Medulla oblongata (tissue), 1 donor: Measurements from ENCODE around the gene URB1.

Experiments
- DNase-seq: peaks from one replicate; pipeline ENCODE4 v3.0.0-alpha.2; 2015; ENCODE audit errors: extremely low spot score

URB1 gene

GRCh38 chr21:32347351-32347750 is 45.5 kb downstream of the URB1 start:
- DNase-seq: no peak

DNA sequence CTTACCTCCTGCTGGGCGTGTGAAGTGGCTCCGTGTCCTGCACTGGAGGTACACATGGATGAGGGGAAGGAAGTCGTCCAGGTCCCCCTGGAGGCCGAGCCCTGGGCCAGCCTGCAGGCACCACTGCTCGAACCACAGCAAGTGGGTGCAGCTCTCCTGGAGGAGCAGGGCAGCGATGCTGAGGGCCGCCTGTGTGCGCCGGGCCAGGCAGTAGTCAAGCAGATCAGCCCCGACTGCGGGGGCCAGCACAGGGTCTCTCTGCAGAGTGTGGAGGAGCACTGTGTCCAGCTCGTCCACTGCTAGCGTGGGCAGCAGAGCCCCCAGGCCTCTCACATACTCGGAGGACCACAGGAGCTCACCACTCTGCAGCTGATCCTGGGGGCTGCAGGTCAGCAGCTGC is 45.9 kb downstream of the URB1 start:
- DNase-seq: no peak

GRCh38 chr21:32340863-32341848 is 51.7 kb downstream of the URB1 start:
- DNase-seq: peak; percentile 51

GRCh38 chr21:32338209-32338921 is 54.4 kb downstream of the URB1 start:
- DNase-seq: no peak

DNA sequence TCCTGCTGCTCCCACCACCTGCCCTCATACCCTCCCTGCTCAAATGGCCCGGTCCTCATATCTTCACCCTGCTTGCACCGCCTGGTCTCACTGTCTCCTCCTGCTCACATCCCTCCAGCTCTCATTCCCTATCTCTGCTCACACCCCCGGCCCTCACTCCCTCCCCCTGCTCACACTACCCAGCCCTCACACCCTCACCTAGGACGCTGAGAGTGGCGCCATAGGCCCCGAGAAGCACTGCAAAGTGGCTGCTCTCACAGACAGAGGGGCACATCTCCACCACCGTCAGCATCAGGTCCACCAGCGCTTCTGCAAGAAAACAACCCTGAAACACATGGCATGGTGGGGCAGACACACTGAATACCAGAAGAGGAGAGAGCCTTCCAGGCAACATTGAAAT is 55.6 kb downstream of the URB1 start:
- DNase-seq: no peak

DNA sequence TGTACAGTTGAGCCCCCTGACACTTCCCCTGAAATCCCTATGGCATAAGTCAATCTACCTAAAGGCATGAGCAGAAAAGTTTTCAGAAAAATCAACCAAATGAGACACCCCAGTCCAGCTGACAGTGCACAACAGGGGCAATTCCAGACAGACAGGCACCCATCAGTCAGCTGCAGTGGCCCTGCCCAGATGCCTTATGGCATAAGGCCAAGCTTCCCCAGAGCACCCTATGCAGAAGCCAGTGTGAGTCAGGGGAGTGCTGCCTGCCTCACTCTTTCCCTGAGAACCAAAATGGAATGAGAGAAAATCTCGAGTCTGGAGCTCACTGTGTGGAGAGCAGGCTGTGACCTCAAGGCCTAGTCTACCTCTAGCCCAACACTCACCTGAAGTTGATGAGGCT is 56.1 kb downstream of the URB1 start:
- DNase-seq: peak; percentile 65

DNA sequence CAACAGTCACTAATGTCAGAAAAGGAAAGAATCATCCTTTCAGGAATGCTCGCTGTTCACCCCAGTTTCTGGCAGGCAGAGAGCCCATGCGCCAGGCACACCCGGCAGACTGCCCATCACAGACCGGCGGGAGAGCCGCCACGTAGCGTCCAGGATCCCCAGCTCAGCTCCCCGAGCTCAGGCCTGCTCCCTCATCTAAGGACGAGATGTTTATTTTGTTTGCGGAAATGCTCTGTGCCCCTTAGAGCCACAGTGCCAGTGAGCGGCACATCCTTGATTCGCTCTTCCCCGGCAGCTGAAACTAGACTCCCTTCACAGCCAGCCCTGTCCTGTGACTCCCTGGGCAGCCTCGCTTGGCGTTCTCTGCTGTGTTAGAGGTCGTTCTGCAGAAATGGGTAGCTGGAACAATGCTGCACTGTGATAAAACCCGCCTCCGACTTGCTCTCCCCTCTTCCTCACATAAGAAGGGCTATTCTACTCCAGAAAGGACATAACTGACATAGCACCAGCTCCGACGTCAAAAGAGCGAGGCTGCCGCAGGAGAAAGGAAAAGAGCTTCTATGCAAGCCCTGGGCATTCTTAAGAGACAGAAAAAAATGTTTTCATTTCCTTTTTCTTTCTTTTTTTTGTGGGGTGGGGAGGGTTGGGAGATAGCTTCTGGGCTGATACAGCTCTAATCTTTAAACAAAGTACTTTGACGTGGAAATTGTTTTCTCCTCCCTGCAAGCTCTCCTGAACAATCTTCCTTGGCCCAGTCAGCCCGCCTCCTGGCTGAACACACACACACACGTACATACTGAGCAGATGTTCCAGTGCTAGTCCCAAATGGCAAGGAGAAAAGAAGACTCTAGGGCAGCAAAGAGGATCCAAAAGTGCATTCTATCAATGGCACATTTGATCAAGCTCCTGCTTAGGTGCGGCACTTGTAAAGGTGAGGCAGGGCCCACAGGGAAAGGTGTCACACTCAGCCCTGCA is 56.9 kb downstream of the URB1 start:
- peak; percentile 96 for DNase-seq

DNA sequence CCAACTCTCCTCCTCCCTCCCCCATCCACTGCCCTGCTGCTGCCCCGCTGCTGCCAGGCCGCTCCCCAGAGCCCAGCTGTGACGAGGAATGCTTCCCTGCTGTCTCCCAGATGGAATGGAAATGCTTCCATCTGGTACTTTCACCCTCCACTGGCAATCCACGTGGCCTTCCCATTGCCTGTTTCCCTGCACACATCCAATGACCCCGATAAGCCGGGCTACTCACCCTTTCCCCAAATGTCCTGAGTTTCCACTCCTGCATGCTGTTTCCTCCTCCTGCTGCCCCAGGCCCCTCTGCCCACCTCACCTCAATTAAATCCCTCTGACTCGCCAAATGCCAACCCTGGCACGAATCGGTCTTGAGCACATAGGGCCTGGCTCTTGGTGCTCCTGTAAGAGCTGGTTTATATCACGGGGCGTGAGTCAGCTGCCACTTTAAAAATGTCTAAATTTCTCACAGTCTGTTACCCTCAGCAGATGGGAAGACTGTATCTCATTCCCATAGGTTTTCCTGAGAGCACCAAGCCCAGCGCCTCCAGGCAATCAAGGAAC is 57.8 kb downstream of the URB1 start:
- peak; percentile 74 for DNase-seq

- DNase-seq: no peak
Observed at GRCh38 chr21:32333953-32334673, 58.7 kb downstream of the URB1 start.

GRCh38 chr21:32332463-32332951 is 60.3 kb downstream of the URB1 start:
- DNase-seq: no peak

- DNase-seq: peak; percentile 85
Observed at GRCh38 chr21:32331444-32332305, 61.1 kb downstream of the URB1 start.

GRCh38 chr21:32330784-32331311 is 62.0 kb downstream of the URB1 start:
- DNase-seq: peak; percentile 75

DNA sequence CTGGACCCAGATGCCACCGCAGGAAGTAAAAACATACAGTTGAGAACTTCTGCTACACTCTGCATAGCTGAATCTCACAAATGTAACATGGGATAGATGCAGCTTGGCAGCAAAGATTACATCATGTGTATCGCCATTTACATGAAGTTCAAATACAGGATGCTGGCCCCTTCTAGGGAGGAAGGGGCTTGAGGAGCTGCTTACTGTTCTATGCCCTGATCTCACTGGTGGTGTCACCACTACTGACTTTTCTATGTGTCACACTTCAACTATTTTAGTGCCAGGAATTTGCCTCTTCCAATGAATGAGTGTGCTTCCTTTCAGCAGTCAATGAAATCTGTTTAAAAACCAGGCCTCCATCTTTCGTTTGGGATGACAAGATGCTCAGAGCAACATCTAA is 63.0 kb downstream of the URB1 start:
- peak; percentile 40 for DNase-seq

DNA sequence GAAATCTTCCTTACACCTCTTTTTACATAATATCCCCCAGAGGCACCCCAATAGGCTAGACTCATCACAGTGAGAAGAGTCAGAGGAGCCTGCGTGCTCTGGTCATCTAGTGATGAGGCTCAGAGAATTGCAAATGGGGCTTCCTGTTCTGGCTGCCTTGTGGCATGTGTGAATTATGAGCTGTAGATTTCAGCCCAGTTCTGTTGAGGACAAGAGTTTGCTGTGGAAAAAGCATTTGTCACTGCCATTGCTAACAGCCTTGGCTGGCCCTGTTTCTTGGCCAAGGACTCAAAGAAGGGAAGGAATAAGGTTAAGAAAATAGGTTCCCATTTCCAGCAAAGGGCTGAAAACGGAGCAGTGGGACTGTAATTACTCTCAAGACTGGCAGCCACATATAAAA is 63.5 kb downstream of the URB1 start:
- peak; percentile 76 for DNase-seq

DNA sequence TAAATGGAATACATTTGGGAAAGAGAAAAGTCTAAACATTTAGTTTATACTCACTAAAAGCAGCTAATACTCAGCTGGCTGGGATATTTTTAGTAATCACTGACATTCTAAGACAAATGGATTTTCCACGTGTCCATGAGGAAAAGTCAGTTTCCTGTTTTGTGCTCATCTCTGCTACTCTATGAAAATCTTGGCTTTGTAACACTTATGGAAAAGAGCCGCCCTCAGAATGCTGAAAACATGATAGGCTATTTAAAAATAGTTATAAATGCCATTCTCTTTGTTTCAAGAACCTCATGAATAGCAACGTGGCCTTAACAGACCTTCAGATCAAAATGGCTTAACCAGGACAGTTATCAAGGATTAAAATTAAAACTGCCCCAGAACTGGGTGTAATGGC is 64.2 kb downstream of the URB1 start:
- no peak for DNase-seq

DNA sequence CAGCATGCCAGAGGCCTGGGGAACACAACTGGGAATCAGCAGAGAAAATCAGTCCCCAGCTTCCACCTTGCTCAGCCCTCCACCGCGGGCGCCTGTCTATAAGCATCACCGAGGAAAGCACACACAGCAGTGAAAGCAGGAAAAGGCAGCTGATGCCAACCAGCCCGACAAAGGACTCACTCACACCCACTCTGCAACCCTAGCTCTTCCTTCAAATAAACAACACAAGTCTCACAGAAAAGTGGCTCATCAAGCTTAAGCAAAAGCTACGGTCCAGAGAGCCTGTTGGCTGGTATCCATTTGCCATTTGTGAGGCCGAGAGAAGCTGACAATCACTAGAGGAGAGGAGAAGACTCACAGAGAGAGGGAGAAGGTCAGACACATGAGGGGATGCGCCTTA is 67.1 kb downstream of the URB1 start:
- DNase-seq: peak; percentile 75

GRCh38 chr21:32322676-32323075 is 70.1 kb downstream of the URB1 start:
- DNase-seq: no peak

DNA sequence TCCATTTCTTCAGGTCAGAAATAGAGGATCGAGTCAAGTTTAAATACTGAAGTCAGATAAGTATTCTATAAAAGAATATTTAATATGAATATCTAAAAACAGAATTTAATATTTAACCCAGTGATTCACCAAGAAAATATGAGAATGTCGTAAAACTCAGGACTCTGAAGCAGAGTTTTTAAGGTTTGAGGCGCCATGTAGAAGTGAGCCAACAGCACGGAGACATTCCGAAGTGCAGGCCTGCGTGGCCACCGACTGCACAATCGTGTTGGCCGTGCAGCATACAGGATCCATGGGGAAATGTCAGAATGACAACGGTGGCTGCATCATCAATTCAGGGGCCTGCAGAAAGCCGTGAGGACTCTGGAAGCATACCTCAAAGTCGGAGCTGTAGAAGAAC is 70.7 kb downstream of the URB1 start:
- no peak for DNase-seq

DNA sequence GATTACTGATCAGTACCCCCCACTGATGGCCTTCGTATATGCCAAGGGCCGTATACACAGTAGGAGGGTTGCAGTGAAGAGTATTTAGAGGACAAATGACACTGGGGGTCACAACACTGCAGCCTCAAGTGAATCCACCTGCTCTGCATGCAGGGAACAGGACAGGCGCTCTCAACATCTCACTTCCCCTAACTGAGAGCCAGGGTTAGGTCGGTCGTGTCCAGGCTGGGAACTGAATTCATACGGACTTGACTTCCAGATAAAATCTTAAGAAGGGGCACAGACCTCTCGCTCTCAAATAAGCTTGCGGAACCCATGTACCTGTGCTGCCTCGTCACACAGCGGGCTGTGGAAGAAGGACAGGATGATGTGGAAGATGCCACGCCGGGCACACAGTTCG is 71.3 kb downstream of the URB1 start:
- no peak for DNase-seq
